Lower leg skin (tissue), 4 donors: Measurements from ENCODE around the gene DNMT3L. TPM values are rescaled to one million over a fixed set of nuclear protein-coding genes. Genes with fewer than 3 reads are reported as not detected.
"Not testable (repeated sequence)": the region's sequence is repeated elsewhere in the genome, so short reads cannot be mapped to it uniquely, and the experiment has no call there.

ENCODE experiments used
- DNase-seq, 2 donors: peaks; one replicate each; pipeline ENCODE4 v3.0.0-alpha.2; 2019; ENCODE audit warnings: low spot score in 2 of 2
- H3K4me3 ChIP-seq: fragments of 200-600 bp; sonication (generic); 2 replicates; pipeline ENCODE4 v1.5.1; 2017; ENCODE audit warnings: mild to moderate bottlenecking, low read depth; ENCODE audit not compliant: poor library complexity, severe bottlenecking
- POLR2A ChIP-seq, 2 donors: fragments of 450-650 bp; IDR thresholded peaks; one replicate each; pipeline ENCODE4 v1.6.1; 2016 to 2017; ENCODE audit warnings: antibody characterized with exemption in 2 of 2, mild to moderate bottlenecking in 1 of 2, moderate library complexity in 1 of 2
- WGBS, 2 donors: methylation state at CpG; one replicate each; pipeline ENCODE4 v1.1.5; 2018; 5-methylcytosine and 5-hydroxymethylcytosine counted together
- intact Hi-C: fragments of 100-400 bp; cut with DNase I; formaldehyde crosslinking; loops from one replicate; pipeline ENCODE4 v1.15.0; 2023; ENCODE audit warnings: low total_unique reads
- total RNA-seq, 4 donors: library from RNA; depleted of rRNA; stranded (reverse); fragments of >200 nt; gene quantifications; one replicate each; pipeline ENCODE4 v1.1.0, GENCODE V29; 2016
- TF ChIP-seq, protein P1 (sequence below), 3 donors: fragments of 450-650 bp; IDR thresholded peaks; one replicate each; pipeline ENCODE4 v1.5.1; 2016; ENCODE audit warnings: antibody characterized with exemption in 3 of 3, mild to moderate bottlenecking in 3 of 3, moderate library complexity in 2 of 3

Gene DNMT3L
- total RNA-seq, 4 donors from 2014 or later: not detected

- DNase-seq: no peak
- WGBS, 2 donors: 75 to 80% methylated on average over 22 of the region's 22 CpGs
- intact Hi-C loops: no loop called here
These were observed 2.5 kb downstream of the DNMT3L start for GRCh38 chr21:44259082-44259705.

GRCh38 chr21:44258056-44258725, 3.5 kb downstream of the DNMT3L start:
- intact Hi-C loops: no loop called here
- 90 to 92% methylated on average over 33 of the region's 34 CpGs for WGBS, 2 donors
- TF ChIP-seq, protein P1, sequence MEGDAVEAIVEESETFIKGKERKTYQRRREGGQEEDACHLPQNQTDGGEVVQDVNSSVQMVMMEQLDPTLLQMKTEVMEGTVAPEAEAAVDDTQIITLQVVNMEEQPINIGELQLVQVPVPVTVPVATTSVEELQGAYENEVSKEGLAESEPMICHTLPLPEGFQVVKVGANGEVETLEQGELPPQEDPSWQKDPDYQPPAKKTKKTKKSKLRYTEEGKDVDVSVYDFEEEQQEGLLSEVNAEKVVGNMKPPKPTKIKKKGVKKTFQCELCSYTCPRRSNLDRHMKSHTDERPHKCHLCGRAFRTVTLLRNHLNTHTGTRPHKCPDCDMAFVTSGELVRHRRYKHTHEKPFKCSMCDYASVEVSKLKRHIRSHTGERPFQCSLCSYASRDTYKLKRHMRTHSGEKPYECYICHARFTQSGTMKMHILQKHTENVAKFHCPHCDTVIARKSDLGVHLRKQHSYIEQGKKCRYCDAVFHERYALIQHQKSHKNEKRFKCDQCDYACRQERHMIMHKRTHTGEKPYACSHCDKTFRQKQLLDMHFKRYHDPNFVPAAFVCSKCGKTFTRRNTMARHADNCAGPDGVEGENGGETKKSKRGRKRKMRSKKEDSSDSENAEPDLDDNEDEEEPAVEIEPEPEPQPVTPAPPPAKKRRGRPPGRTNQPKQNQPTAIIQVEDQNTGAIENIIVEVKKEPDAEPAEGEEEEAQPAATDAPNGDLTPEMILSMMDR (IDR thresholded peaks at IDR 0.05): no peak
- no peak for TF ChIP-seq POLR2A (IDR thresholded peaks at IDR 0.05)
- no peak overlapping the region for H3K4me3 ChIP-seq
- DNase-seq: no peak

More at GRCh38 chr21:44259082-44259705, 2.5 kb downstream of the DNMT3L start:
- no peak overlapping the region for H3K4me3 ChIP-seq
- TF ChIP-seq POLR2A (IDR thresholded peaks at IDR 0.05): no peak
- TF ChIP-seq, protein P1 (IDR thresholded peaks at IDR 0.05): no peak

- H3K4me3 ChIP-seq: no peak overlapping the region
- 81 to 82% methylated on average over 11 of the region's 11 CpGs for WGBS, 2 donors
- TF ChIP-seq POLR2A (IDR thresholded peaks at IDR 0.05): no peak
- TF ChIP-seq, protein P1 (IDR thresholded peaks at IDR 0.05): no peak
- DNase-seq: no peak
- intact Hi-C loops: no loop called here
These were observed 6.2 kb downstream of the DNMT3L start for GRCh38 chr21:44255511-44255981.

- WGBS, 2 donors: 76 to 80% methylated on average over 26 to 27 of the region's 29 CpGs
- H3K4me3 ChIP-seq: no peak overlapping the region
- TF ChIP-seq POLR2A (IDR thresholded peaks at IDR 0.05): no peak
- TF ChIP-seq, protein P1 (IDR thresholded peaks at IDR 0.05): no peak
- DNase-seq: peak in 1 of 2 donors; percentile 57
- intact Hi-C loops: no loop called here
These were observed 7.6 kb downstream of the DNMT3L start for GRCh38 chr21:44253832-44254710.

DNA sequence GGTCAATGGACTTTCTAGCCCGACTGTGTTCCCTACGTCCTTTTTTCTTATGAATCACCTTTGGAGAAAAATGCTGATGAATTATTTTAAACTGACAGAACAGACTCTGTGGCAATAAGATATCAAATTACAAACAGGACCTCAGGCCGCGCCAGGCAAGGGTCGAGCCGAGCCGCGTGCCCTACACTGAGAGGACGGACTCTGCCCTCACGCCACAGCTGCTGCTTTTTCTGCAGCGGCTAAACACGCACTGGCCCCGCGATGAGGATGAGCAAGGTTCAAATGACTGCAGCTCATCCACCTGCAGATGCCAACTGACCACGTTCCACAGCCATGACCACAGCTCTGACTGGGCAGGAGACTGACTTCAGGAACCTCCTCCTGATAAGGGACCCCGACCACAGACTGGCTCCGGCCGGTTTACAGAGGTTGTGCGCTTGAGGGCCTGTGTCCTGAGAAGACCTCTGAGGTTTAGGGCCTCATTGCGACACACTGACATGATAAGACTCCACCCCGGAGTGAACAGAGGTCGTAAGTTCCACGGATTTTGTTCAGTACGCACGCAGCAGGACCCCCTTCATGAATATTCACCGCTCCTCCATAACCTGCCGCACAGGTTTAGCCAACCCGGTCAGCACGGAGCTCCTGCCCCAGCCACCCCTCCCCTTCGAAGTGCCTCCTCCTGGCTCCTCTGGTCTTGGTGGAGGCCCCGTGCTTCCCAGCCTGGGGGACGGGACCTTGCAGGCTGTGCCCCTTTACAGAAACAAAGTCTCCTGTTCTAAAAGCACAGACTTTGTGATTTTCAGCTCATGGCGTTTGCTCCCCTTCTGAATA, 12.3 kb downstream of the DNMT3L start:
- intact Hi-C loops, DNase-seq, H3K4me3 ChIP-seq: not testable (repeated sequence)
- WGBS, 2 donors: no CpG with 5 or more reads among the region's 33 CpGs

GRCh38 chr21:44247904-44248303, 13.8 kb downstream of the DNMT3L start:
- WGBS, 2 donors: no CpG with 5 or more reads among the region's 17 CpGs
- H3K4me3 ChIP-seq, intact Hi-C loops, DNase-seq: not testable (repeated sequence)

- intact Hi-C loops, DNase-seq, H3K4me3 ChIP-seq: not testable (repeated sequence)
- no CpG with 5 or more reads among the region's 15 CpGs for WGBS, 2 donors
These were observed 17.7 kb downstream of the DNMT3L start for GRCh38 chr21:44243980-44244379.

DNA sequence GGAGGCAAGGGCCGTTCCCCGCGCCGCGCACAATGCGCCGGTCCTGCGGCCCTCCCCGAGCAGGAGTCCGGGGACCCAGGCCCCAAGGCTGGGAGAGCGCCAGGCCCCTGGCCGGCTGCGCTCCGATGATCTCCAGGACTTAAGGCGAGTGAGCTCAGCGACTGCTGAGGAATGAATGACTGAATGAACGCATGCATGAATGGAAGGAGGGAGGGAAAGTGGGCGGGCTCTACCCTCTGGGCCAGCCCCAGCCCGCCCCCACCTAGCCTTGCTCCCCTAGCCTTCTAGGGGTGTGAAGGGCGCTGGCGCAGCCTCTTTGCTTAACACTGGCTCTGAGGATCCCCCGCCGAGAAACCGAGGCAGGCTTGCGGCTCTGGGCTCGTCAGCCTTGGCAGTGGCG, 20.4 kb downstream of the DNMT3L start:
- intact Hi-C loops, H3K4me3 ChIP-seq, DNase-seq: not testable (repeated sequence)
- no CpG with 5 or more reads among the region's 27 CpGs for WGBS, 2 donors

GRCh38 chr21:44240842-44241241, 20.9 kb downstream of the DNMT3L start, which contains the start of gene ICOSLG:
TSS of gene ICOSLG (minus strand) at chr21:44240943. CDS start at chr21:44240817, 126 bp downstream.
- H3K4me3 ChIP-seq, DNase-seq, intact Hi-C loops: not testable (repeated sequence)
- no CpG with 5 or more reads among the region's 53 CpGs for WGBS, 2 donors
